ENCODE measurements around the gene MASP2.

- TF ChIP-seq CTCF (IDR thresholded peaks at IDR 0.05) (no peak), POLR2A (IDR thresholded peaks at IDR 0.05) (no peak)
These were observed 4.9 kb upstream of the MASP2 start for GRCh38 chr1:11051781-11052511.

Measured in esophagus squamous epithelium (tissue), 4 donors.